Middle frontal gyrus (tissue), 1 donor: ENCODE data around the gene C1GALT1.
"Not testable (repeated sequence)": the region's sequence is repeated elsewhere in the genome, so short reads cannot be mapped to it uniquely, and the experiment has no call there.

Experiments used
- DNase-seq: peaks from one replicate; pipeline ENCODE4 v3.0.0-alpha.2; 2015; ENCODE audit warnings: low spot score; ENCODE audit errors: extremely low spot score

Gene C1GALT1

GRCh38 chr7:7236041-7236440, 53.7 kb downstream of the C1GALT1 start:
- no peak for DNase-seq

GRCh38 chr7:7237201-7237977, 55.0 kb downstream of the C1GALT1 start:
- no peak for DNase-seq

- DNase-seq = no peak
Measured at GRCh38 chr7:7237978-7238267, 55.6 kb downstream of the C1GALT1 start.

GRCh38 chr7:7239346-7239745, 57.0 kb downstream of the C1GALT1 start:
- no peak for DNase-seq

- no peak for DNase-seq
Measured at GRCh38 chr7:7242899-7243298, 60.6 kb downstream of the C1GALT1 start.

DNA sequence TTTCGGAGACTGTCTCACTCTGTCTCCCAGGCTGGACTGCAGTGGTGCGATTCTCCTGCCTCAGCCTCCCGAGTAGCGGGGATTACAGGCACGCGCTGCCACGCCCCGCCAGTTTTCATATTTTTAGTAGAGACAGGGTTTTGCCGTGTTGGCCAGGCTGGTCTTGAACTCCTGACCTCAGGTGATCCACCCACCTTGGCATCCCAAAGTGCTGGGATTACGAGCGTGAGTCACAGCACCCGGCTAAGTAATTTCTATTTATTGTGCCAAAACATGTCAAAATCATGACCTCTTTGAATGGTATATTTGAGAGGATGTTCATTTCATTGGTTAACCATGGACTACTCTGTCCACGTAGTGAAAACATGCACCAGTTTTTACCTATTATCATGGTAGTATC, 62.9 kb downstream of the C1GALT1 start:
- not testable (repeated sequence) for DNase-seq

DNA sequence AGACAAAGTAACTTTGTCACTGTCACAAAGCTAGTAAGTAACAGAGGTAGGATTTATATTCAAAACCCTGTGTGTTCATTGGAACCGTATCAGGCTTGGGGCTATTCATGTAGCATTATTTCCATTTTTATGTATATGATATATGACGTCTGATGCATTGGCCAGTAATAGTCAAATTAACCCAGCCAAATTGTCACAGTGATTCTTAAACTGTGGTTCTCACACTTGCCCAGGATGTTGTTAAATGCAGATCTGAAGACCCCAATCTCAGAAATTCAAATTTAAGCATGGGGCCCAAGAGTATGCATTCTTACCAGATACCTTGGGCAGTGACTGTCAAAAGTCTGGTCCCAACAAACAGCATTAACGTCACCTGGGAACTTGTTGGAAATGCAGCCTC, 63.9 kb downstream of the C1GALT1 start:
- DNase-seq = no peak

GRCh38 chr7:7247658-7248057, 65.3 kb downstream of the C1GALT1 start:
- no peak for DNase-seq

DNA sequence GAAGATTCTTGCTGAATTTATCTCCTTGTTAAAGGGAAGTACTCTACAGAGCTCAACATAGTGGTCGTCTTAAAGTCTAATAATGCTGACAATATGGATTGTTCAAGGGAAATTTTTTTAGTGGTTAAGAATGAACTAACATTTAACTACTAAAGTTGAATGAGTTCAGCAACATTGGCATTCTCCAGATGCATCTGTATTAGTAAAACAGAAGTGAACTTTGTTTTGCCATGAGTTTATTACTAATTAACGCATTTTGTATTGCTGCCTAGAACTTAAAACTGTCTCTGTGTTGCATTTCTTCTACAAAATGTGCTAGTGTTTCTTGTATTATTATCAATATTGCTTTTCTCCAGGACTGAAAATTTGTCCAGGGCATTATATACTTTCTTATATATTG, 67.5 kb downstream of the C1GALT1 start:
- DNase-seq = no peak

DNA sequence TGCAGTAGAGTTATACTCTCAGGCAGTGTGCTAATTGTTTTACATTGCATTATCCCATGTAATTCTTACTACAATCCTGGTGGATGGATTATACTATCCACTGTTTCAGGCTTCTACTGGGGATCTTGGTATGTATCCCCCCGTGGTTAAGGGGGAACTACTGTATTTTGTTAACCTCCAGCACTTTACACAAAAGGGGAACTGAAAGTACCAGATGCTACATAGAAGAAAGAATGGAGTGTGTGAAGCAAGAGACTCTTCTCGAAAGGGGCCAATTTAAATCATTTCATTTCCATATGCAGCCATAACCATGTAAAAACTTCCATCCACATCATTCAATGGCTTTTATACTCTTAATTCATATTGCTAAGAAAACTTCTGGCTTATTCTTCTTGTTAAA, 69.4 kb downstream of the C1GALT1 start:
- DNase-seq = no peak

- DNase-seq = no peak
Measured at GRCh38 chr7:7254319-7254718, 72.0 kb downstream of the C1GALT1 start.

GRCh38 chr7:7254908-7255307, 72.6 kb downstream of the C1GALT1 start:
- no peak for DNase-seq

GRCh38 chr7:7256731-7257274, 74.5 kb downstream of the C1GALT1 start:
- DNase-seq = no peak

GRCh38 chr7:7257899-7258692, 75.8 kb downstream of the C1GALT1 start:
- no peak for DNase-seq

- no peak for DNase-seq
Measured at GRCh38 chr7:7261863-7262262, 79.5 kb downstream of the C1GALT1 start.

GRCh38 chr7:7263297-7264230, 81.2 kb downstream of the C1GALT1 start:
- DNase-seq = no peak

DNA sequence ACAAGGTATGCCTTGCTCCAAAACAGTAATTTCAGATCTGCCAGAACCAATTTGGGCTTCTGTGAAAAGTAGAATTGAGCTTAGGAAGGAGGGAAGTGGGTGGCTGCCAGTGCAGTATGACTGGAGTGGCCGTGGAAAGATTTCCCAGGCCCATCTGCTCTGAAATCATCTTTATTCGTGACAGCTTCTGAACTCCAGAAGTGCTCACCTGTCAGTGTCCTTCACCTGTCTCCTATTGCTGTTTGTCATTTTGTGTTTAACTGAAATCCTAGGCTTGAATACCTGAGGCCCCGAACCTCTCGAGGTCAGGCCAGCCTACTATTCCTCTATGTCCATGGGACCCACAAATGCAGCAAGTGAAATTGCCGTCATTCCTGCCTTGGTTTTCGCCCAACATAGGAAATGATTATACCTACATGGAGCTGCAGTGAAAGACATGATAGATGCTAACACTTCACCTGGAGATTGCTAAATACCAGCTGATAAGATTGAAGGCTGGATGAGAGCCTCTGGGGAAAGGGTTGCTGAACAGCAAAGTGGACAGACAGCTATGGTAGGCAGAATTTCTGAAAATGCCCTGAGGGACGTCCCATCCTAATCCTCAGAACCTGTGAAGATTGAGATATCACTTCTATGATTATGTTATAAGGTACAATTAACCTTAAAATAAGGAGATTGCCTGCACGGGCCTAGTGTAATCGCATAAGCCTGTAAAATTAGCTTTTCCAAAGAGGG, 82.1 kb downstream of the C1GALT1 start:
- no peak for DNase-seq

DNA sequence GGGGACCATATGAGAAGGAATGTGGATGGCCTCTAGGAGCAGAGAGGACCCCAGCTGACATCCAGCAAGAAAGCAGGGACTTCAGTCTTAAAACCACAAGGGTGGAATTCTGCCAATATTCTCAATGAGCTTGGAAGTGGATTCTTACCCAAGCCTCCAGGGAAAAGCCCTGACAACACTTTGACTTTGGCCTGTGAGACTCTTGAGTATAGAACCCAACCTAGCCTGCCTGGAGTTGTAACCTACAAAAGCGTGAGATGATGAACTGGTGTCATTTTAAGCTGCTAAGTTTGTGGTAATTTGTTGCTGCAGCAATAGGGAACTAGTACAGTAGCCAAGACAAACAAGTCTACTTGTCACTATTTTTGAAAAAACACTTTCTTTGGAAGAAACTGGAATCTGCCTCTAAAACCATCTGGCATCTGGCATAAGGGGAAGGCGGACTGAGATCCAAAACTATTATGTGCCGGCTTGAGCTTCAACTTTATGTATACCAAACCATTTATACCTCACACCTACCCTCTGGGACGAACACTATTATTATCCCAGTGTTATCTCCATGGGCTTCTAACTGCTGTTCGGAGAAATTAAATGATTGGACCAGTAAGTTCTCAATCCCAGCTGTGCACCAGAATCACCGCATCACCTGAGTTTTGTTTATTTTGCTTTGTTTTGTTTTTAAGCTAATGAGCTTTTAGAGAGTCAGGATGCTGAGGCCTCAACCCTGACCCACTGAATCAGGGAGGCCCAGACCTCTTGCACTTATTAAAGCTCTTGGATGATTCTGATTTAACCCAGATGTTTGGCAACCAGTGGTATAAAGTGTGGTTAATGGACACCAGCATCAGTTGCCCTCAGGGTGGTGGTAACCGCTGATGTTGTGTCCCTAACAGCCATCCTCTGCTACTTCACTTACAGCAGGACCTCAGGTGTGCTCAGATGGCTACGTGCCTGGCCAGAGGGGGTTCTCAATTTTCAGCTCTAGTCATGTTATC, 83.0 kb downstream of the C1GALT1 start:
- DNase-seq = peak; percentile 32

DNA sequence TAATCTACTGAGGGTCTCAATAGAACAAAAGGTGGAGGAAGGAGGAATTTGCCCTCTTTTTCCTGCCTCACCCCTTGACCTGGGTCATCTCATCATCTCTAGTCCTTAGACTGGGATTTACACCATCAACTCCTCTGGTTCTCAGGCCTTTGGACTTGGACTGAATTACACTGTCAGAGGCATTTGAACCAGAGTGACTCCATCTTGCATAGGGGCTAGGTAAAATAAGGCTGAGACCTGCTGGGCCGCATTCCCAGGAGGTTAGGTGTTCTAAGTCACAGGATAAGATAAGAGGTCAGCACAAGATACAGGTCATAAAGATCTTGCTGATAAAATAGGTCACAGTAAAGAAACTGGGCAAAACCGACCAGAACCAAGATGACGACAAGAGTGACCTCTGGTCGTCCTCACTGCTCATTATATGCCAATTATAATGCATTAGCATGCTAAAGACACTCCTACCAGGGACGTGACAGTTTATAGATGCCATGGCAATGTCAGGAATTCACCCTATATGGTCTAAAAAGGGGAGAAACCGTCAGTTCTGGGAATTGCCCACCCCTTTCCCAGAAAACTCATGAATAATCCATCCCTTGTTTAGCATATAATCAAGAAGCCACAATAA, 84.0 kb downstream of the C1GALT1 start:
- no peak for DNase-seq
